ENCODE measurements around the gene TRIM38.
"Not testable (repeated sequence)": the region's sequence is repeated elsewhere in the genome, so short reads cannot be mapped to it uniquely, and the experiment has no call there.

The TRIM38 gene

DNA sequence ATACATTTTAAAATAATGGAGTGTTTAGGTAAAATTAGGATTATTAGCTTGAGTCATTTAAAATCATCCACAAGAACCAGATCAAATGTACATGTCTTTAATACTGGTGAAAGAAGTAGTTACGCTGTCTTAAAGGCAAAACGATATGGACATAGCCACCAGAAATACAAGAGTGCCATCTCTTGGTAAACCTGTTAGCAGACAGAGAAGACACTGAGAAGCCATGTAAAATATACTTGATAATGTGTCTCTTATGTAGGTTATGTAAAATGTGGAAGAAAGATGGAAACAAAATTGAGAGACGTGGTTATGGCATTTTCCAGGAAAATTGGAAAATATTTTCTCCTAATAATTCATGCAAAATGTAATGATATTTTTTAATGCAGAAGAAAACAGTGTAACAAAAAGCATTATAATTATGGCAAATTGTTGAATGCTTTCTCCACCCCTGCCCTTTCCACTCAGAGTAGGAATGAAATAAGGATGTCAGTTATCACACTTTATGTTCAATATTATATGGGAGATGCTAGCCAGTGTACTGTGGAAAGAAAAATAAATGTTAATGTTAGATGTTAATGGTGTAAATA, 19.9 kb upstream of the TRIM38 start:
- no peak for DNase-seq (ENCODE audit: low read depth in 2 of 2)

DNA sequence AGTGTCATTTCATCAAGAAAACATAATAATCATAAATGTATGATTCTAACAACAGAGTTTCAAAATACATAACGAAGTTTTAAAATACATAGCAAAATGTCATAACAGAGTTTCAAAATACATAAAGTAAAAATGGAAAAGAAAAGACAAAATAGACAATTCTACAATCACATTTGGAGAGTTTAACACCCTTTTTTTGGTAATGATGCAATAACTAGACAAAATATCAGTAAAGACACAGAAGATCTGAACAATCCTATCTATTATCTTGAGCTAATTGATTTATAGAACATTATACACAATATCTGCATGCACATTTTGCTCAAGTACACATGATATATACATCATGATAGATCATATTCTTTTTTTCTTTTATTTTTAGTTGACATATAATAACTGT, 18.7 kb upstream of the TRIM38 start:
- DNase-seq (ENCODE audit: low read depth in 2 of 2): no peak

DNA sequence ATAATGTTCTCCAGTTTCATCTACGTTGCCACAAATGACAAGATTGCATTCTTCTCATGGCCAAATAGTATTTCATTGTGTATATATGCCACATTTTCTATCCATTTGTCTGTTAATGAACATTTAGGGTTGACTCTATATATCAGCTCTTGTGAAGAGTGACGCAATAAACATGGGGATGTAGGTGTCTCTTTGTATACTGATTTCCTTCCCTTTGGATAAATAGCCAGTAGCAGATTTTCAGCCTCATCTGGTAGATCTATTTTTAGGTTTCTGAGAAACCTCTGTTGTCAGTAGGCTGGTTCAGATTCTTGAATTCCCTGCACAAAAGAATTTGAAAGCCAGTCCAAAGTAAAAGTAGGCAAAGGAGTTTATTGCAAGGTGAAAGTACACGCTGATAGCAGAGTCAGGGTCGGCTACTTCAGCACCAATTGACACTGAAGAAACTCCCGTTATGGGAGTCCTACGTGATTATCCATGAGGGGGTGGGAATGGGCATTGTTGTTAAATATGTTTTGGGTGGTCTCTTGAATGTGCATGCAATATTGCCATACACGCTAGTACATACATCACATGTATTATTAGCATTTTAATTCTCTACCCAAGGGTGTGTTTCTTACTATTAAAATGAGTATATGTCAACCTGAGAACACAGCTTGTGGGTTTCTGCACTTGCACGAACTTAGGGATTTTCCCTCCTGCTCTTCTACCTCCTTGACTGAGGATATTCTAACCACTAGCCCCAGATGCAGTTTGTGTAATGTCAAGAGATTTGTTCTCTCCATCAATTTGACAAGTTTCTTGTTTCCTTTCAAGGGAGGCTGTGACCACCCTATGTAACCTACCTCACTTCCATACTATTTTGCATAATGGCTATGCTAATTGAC, 17.7 kb upstream of the TRIM38 start:
- DNase-seq (ENCODE audit: low read depth in 2 of 2): no peak

DNA sequence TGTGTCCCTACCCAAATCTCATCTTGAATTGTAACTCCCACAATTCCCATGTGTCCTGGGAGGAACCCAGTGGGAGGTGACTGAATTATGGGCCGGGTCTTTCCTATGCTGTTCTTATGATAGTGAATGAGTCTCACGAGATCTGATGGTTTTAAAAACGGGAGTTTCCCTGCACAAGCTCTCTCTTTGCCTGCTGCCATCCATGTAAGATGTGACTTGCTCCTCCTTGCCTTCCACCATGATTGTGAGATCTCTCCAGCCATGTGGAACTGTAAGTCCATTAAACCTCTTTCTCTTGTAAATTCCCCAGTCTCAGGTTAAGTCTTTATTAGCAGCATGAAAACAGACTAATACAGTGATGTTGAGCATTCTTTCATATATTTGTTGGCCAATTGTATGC, 16.9 kb upstream of the TRIM38 start:
- DNase-seq (ENCODE audit: low read depth in 2 of 2): not testable (repeated sequence)

DNA sequence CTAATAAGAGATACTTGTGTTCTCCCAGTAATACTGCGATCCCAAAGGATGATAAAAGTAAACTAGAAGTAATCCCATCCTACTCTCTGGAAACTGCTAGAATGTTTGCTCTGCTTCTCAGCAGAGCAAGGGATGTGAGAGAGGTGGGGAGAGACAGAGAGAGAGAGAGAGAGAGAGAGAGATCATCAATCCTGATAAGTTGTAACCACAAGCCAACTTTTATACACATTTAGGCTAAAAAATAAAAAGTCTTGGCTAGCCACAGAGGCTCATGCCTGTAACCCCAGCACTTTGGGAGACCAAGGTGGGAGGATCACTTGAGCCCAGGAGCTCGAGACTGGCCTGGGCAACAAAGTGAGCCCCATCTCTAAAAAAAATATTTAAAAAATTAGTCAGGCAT, 16.0 kb upstream of the TRIM38 start:
- no peak for DNase-seq (ENCODE audit: low read depth in 2 of 2)

DNA sequence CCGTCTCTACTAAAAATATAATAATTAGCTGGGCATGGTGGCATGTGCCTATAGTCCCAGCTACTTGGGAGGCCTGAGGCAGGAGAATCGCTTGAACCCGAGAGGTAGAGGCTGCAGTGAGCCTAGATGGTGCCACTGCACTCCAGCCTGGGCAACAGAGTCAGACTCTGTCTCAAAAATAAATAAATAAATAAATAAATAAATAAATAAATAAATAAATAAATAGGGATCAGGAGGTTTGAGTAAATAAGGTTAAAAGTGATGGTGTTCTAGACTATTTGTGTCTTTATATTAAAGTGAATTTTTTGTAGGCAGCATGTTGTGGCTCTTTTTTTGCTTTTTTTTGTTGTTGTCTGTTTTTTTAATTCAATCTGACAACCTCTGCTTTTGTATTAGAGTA, 15.1 kb upstream of the TRIM38 start:
- DNase-seq (ENCODE audit: low read depth in 2 of 2): not testable (repeated sequence)

DNA sequence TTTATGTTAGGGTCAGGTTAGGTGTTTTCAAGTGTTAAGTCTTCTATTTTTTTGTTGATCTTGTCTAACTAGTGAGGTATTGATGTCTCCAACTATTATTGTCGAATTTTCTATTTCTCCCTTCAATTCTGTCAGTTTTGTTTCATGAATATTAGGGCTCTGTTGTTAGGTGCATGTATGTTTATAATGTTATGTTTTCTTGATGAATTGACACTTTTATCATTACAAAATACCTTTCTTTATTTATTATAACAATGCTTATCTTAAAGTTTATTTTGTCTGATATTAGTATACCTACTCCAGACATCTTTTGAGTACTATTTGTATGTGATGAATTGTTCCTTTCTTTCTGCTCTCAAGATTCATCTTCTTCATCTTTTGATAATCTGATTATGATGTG, 12.9 kb upstream of the TRIM38 start:
- no peak for DNase-seq (ENCODE audit: low read depth in 2 of 2)

DNA sequence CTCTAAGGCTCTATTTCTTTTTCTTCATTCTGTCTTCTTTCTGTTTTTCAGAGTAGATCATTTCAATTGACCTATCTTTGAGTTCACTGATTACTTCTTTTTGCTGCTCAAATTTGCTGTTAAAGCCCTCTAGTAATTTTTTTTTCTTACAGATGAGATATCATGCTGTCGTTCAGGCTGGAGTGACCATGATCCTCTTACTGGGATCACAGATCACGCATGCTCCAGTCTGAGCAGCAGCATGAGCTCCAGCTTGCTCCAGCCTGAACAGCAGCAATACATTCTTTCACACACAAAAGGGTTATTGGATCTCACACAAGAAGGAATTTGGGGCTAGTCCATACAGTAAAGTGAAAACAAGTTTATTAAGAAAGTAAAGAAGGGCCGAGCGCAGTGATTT, 12.3 kb upstream of the TRIM38 start:
- DNase-seq (ENCODE audit: low read depth in 2 of 2): no peak

DNA sequence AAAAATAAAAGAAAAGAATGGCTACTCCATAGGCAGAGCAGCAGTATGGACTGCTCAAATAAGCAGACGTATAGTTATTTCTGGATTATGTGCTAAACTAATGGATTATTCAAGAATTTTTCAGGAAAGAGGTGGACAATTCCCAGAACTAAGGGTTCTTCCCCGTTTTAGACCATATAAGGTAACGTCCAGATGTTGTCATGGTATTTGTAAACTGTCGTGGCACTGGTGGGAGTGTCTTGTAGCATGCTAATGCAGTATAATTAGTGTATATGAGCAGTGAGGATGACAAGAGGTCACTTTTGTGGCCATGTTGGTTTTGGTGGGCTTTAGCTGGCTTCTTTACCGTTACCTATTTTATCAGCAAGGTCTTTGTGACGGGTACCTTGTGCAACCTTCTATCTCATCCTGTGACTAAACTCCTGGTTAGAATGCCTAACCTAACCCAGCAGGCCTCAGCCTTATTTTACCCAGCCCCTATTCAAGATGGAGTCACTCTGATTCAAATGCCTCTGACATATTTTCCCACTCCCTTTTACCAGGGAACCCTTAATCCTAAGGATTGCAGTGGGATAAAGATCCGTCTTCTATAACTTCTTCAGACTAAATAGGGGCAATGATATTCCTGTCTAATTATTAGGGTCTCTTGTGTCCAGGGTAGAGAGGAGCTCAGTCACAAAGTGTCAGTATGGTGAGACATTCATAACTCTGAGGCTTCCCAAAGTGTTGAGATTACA, 11.1 kb upstream of the TRIM38 start:
- DNase-seq (ENCODE audit: low read depth in 2 of 2): no peak

DNA sequence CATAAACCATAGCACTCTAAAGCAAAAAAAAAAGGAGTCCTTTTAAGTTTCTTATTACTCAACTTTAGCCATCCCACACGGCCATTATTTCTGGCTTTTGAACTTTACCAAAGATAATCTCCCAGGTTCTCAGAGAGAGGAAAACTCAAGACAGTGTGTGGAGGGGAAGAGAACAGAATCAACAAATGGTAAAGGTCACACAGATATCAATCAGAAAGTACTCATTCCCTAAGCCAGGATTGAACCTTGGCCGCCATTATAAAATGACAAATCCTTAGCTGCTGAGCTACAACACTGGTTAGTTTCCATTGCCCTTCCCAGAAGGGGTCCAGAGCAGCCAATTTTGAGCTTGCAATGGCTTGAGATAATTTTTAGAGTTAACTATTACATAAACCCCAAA, 10.1 kb upstream of the TRIM38 start:
- no peak for DNase-seq (ENCODE audit: low read depth in 2 of 2)

DNA sequence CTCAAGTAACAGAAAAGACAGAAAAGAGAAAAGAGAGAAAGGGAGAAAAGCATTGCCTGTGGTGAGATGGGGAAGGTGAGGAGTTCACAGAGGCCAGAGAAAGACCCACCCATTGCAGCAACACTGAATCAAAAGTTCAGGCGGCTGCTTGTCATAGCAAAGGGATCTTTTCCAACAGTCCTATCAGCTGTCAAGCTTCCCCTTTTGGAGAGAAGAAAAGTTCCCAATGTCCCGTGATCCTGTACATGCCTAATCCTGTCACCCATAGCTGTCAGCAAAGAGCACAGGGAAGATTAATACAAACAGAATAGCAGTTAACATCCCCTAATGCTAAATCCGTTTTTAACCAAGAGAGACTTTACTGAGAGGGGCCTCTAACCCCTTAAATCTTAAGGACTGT, 8.9 kb upstream of the TRIM38 start:
- no peak for DNase-seq (ENCODE audit: low read depth in 2 of 2)

DNA sequence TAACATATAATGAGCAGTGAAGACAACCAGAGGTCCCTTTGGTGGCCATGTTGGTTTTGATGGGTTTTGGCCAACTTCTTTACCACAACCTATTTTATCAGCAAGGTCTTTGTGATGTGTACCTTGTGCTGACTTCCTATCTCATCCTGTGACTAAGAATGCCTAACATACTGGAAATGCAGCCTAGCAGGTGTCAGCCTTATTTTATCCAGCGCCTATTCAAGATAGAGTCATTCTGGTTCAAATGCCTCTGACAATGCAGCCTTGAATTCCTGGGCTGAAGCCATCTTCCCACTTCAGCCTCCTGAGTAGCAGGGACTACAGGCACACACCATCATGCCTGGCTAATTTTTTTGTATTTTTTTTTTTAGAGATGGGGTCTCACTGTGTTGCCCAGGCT, 7.8 kb upstream of the TRIM38 start:
- DNase-seq (ENCODE audit: low read depth in 2 of 2): no peak

DNA sequence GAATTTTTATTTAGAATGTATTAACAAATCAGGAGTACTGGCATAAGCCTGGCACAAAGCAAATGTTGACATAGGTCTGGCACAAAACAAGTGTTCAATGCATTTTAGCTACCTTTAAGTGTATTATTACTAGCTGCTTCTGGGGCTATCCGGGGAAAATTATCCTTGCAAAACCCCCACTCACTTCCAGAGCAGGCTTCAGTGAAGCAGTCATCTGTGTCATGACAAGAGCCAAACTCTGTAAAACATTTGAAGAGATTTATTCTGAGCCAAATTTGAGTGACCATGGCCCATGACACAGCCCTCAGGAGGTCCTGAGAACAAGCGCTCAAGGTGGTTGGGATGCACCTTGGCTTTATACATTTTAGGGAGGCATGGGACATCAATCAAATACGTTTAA, 6.4 kb upstream of the TRIM38 start:
- DNase-seq (ENCODE audit: low read depth in 2 of 2): no peak

DNA sequence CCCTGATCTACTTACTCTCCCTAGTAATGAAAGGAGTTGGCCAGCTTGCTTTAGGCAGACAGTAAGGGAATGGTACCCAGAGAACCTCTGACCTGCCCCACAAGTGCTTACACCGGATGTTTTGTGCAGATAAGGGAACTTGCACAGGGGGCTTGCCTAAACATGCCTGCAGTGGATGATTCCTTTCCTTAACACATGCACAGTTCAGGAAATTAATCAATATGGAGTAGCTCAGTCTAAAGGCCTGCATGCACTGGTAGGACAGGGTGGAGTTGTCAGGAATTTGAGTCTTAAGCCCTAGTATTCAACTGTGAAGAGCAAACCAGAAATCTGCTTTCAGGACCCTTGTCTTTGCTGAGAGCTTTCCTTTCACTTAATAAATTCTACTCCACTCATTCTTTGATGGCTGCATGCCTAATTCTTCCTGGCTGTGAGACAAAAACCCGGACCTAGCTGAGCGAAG, 3.9 kb upstream of the TRIM38 start:
- DNase-seq (ENCODE audit: low read depth in 2 of 2): no peak

DNA sequence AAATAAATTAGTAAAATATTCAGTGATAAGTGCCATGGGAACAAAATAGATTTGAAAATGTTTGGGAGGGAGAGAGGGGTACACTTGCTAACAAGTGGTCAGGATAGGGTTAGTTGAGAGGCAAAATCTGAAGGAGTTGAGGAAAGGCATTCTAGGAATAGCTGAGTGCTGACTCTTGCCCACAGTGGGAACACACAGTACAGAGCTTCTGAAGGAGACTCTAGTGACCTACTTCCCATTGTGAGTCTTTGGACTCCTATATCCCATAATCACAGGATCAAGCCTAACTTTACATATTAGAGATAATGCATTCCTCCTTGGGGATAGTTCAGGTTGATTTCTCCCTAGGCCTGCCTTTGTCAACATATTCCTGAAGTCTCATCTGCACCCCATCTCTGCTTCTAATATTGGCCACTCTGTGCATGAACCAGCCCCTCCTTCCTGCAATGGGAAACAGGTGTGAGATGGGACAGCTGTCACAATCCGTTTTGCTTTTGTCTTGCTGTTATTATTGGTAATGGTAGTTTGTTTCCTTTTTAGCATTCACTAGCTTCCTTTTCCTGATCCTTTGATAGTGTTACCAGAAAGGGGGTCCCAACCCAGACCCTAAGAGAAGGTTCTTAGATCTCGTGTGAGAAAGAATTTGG, 2.6 kb upstream of the TRIM38 start:
- DNase-seq (ENCODE audit: low read depth in 2 of 2): no peak

DNA sequence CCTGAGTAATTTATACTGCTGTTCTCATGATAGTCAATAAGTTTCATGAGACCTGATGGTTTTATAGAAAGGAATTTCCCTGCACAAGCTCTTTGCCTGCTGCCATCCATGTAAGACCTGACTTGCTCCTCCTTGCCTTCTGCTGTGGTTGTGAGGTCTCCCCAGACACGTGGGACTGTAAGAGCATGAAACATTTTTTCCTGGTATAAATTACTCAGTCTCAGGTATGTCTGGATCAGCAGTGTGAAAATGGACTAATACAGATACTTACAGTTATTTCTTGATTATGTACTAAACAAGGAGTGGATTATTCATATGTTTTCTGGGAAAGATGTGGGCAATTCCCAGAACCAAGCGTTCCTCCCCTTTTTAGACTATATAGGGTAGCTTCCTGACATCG, 1.9 kb upstream of the TRIM38 start:
- DNase-seq (ENCODE audit: low read depth in 2 of 2): peak in 1 of 2 donors; percentile 40

DNA sequence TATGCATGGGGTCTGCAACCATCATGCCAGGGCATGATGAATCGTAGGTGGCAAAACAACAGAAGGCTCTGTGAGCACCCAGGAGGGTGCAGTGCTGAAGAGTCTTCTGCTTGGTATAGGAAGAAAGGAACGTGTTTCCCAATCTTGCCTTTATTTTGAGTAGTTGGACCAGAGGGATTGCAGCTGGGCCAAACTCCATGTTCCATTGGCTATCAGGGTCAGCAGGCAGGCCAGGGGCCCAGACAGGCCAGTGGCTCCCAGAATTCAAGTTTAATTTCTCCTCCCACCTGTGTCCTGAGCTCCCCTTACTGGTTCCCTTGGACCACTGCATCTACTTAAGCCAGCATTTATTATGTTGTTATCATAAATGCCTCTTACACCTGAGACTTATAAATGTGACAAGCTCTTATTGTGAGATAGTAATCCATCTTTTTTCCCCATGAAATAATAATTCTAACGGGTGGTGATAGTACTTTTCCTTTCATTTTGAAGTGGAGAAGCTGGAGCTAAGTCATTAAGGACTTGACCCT, 918 bp upstream of the TRIM38 start:
- DNase-seq (ENCODE audit: low read depth in 2 of 2): no peak

DNA sequence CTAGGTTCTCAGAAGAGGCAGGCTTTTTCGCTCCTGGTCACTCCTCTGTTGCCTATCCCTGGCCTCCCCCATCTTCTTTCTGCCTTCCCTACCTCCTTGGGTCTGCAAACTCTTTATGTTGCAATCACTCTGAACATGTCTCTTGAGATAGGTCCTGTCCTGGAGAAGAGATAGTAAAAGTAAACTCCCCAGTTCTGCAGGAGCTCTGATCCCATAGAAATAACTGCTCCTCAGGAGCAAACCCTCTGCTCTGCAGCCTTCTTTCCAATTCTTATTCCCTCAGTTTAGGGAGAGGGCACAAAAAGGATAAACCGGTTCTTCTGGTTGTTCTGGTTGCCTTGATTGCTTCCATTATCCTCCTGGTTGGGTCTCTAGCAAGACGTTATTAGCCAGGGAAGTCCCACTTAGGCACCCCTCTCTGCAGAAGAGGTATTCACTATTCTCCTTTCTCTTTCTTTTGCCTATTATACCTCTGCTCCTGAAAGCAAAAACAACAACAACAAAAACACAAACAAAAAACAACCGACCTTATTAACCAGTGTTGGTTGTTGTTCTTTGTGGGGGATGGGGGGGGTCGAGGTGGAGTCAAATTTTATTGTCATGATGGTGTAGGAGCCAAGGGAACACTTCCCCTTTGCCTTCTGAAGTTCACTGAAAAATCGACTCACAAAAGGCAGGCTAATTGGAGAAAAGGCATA, 973 bp downstream of the TRIM38 start:
- DNase-seq (ENCODE audit: low read depth in 2 of 2): no peak

DNA sequence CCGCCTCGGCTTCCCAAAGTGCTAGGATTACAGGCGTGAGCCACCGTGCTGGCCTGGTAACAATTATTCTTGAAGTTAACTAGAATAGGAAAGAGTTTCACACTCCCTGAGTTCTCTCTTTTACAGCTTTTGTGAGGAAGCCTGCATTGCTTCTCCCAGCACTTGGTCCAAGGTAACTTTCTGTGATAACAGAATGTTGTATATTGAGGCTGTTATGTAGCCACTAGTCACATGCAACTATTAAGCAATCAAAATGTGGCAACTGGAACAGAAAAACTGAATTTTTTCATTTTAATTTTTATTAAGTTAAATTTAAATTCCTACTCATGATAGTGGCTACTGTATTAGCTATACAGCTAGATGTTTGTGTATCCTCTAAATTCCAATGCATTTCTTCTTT, 2.5 kb downstream of the TRIM38 start:
- DNase-seq (ENCODE audit: low read depth in 2 of 2): no peak

DNA sequence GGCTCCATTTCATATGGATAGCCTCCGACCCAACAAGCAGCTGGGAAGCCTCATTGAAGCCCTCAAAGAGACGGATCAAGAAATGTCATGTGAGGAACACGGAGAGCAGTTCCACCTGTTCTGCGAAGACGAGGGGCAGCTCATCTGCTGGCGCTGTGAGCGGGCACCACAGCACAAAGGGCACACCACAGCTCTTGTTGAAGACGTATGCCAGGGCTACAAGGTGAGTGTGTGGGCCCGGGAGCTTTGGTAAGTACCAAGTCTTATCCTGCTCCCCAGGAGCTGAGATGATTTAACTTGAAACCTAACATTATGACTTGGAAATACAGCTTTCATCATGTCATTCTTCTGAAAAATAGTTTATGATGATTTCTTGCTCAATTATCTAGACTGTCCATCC, 4.1 kb downstream of the TRIM38 start:
- DNase-seq (ENCODE audit: low read depth in 2 of 2): peak in 1 of 2 donors; percentile 23

DNA sequence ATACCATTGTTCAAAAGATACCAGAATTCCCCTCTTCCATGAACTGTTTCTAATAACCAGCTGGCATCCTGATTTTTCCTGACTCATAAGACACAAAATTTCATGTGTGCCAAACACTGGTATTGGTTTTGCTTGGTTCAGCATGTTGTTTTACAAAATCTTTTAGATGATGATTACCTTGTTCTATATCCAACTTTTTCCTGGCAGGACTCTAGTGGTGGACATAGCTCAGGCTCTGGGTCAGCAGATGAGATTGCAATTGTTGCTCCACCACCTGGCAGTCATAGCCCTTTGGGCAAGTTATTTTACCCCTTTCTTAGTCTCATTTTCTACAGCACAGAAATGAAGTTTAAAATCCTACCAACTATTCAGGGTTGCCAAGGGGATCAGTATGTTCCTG, 6.2 kb downstream of the TRIM38 start:
- no peak for DNase-seq (ENCODE audit: low read depth in 2 of 2)

Data from stimulated activated CD8-positive, alpha-beta memory T cell treated with anti-CD3 and anti-CD28 coated beads, Interleukin-15, amount 100 ng/mL, for 48 hours (primary cell).